Measurements from ENCODE around the gene MEF2D.

The MEF2D gene

GRCh38 chr1:156479093-156480015 is 21.2 kb downstream of the MEF2D start:
- TF ChIP-seq EZH2phosphoT487 (IDR thresholded peaks at IDR 0.05; ENCODE audit: low read depth), result no peak
- TF ChIP-seq, protein P1, sequence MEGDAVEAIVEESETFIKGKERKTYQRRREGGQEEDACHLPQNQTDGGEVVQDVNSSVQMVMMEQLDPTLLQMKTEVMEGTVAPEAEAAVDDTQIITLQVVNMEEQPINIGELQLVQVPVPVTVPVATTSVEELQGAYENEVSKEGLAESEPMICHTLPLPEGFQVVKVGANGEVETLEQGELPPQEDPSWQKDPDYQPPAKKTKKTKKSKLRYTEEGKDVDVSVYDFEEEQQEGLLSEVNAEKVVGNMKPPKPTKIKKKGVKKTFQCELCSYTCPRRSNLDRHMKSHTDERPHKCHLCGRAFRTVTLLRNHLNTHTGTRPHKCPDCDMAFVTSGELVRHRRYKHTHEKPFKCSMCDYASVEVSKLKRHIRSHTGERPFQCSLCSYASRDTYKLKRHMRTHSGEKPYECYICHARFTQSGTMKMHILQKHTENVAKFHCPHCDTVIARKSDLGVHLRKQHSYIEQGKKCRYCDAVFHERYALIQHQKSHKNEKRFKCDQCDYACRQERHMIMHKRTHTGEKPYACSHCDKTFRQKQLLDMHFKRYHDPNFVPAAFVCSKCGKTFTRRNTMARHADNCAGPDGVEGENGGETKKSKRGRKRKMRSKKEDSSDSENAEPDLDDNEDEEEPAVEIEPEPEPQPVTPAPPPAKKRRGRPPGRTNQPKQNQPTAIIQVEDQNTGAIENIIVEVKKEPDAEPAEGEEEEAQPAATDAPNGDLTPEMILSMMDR (IDR thresholded peaks at IDR 0.05; ENCODE audit: low read depth, low read length), result no peak
- peaks cover 24% of the 10 kb centered on the region for H4K20me1 ChIP-seq (ENCODE audit: insufficient read depth, low read length)
- H3K36me3 ChIP-seq (replicated peaks; ENCODE audit: low read depth, low read length), result peaks cover 72% of the 10 kb centered on the region

GRCh38 chr1:156478250-156478627 is 22.3 kb downstream of the MEF2D start:
- Histone ChIP-seq H3K27ac (ENCODE audit: low read length) (no peak overlapping the region), H3K4me2 (ENCODE audit: low read length) (no peak overlapping the region), H3K4me3 (ENCODE audit: low read length) (no peak overlapping the region), H3K9me3 (ENCODE audit: insufficient read depth, low read length) (no peaks in the 10 kb centered on the region), H2AFZ (ENCODE audit: low read depth, low read length) (no peak overlapping the region), H3K36me3 (replicated peaks; ENCODE audit: low read depth, low read length) (peaks cover 82% of the 10 kb centered on the region), H3K4me1 (ENCODE audit: low read length) (peaks cover 30% of the 10 kb centered on the region), H3K79me2 (ENCODE audit: low read length) (no peaks in the 10 kb centered on the region; the same call in 1 of the 2 replicates), H4K20me1 (ENCODE audit: insufficient read depth, low read length) (peaks cover 13% of the 10 kb centered on the region; the same call in 1 of the 2 replicates), H3K9ac (ENCODE audit: low read length) (no peak overlapping the region), H3K27me3 (ENCODE audit: low read depth, low read length) (no peaks in the 10 kb centered on the region)
- no peak for TF ChIP-seq EZH2phosphoT487 (IDR thresholded peaks at IDR 0.05; ENCODE audit: low read depth)
- TF ChIP-seq, protein P1 (IDR thresholded peaks at IDR 0.05; ENCODE audit: low read depth, low read length), result no peak

More at GRCh38 chr1:156479093-156480015, 21.2 kb downstream of the MEF2D start:
- Histone ChIP-seq H2AFZ (ENCODE audit: low read depth, low read length) (no peak overlapping the region), H3K27me3 (ENCODE audit: low read depth, low read length) (no peaks in the 10 kb centered on the region), H3K27ac (ENCODE audit: low read length) (no peak overlapping the region), H3K9ac (ENCODE audit: low read length) (no peak overlapping the region), H3K9me3 (ENCODE audit: insufficient read depth, low read length) (no peaks in the 10 kb centered on the region), H3K4me3 (ENCODE audit: low read length) (no peak overlapping the region), H3K4me2 (ENCODE audit: low read length) (no peak overlapping the region), H3K79me2 (ENCODE audit: low read length) (peaks cover 10% of the 10 kb centered on the region; the same call in 1 of the 2 replicates), H3K4me1 (ENCODE audit: low read length) (peaks cover 30% of the 10 kb centered on the region)

DNA sequence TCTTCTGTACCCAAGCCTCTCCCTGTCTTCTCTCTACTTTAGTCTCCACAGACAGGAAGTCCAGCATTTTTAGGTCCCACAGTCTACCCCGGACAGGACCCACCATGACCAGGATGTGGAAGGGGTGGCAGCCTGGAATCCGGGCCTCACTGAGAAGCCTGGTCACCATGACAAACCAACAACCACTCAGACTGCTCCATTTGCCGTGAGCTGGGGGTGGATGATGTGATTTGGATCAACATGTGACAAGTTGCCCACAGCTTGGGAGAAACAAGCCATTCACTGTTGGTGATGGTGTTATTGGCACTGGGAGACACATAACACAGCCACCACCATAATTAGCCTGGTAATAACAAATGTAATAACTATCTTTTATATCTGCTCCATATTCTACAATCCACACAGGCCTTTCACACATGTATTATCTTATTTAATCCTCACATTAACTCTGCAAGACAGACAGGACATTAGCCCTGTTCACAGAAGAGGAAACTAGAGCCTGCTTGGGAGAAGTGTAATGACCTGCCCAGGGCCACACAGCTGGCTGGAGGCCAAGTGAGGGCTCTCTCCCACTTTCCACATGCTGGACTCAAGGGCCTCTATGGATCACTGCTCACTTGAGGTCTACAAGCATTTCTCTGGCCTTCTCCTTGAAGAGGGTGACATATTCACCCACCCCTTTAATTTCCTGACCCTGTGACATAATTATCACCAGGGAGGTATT is 22.9 kb downstream of the MEF2D start:
- H3K4me1 ChIP-seq (ENCODE audit: low read length), result peaks cover 26% of the 10 kb centered on the region
- H2AFZ ChIP-seq (ENCODE audit: low read depth, low read length), result no peak overlapping the region
- no peaks in the 10 kb centered on the region for H3K79me2 ChIP-seq (ENCODE audit: low read length)
- no peak overlapping the region for H3K4me2 ChIP-seq (ENCODE audit: low read length)
- H4K20me1 ChIP-seq (ENCODE audit: insufficient read depth, low read length), result peaks cover 8% of the 10 kb centered on the region; the same call in 1 of the 2 replicates
- TF ChIP-seq EZH2phosphoT487 (IDR thresholded peaks at IDR 0.05; ENCODE audit: low read depth), result no peak
- TF ChIP-seq, protein P1 (IDR thresholded peaks at IDR 0.05; ENCODE audit: low read depth, low read length), result no peak
- H3K9me3 ChIP-seq (ENCODE audit: insufficient read depth, low read length), result no peaks in the 10 kb centered on the region
- H3K27ac ChIP-seq (ENCODE audit: low read length), result no peak overlapping the region
- H3K9ac ChIP-seq (ENCODE audit: low read length), result no peak overlapping the region
- H3K4me3 ChIP-seq (ENCODE audit: low read length), result no peak overlapping the region
- peaks cover 82% of the 10 kb centered on the region for H3K36me3 ChIP-seq (replicated peaks; ENCODE audit: low read depth, low read length)
- H3K27me3 ChIP-seq (ENCODE audit: low read depth, low read length), result no peaks in the 10 kb centered on the region

Data from OCI-LY3 (cell line).